GM12878 (cell line): Measurements from ENCODE around the gene TARS3. TPM values are rescaled to one million over a fixed set of nuclear protein-coding genes. Genes with fewer than 3 reads are reported as not detected.

Source experiments
- ATAC-seq: fragments of 200-7000 bp; cut with Tn5 transposase; 3 replicates; pipeline ENCODE4 v1.9.1; 2020; ENCODE audit warnings: mild to moderate bottlenecking, moderate library complexity
- BruUV-seq: library from RNA; stranded (reverse); fragments of 400-500 nt; replicated peaks from 2 replicates; lab custom pipeline; 2021; lab: Mats Ljungman, UMichigan
- CTCF ChIA-PET: fragments of 300-600 bp; sonication (Branson Sonifier 250); formaldehyde crosslinking; extraction: SDS; loops from one replicate; lab custom pipeline; 2021; ENCODE audit warnings: inconsistent platforms; lab: Yijun Ruan, JAX
- POLR2A ChIA-PET: fragments of 350-600 bp; formaldehyde crosslinking; extraction: SDS; loops from one replicate; lab custom pipeline; 2021; ENCODE audit warnings: inconsistent platforms; lab: Charles Lee
- RAD21 ChIA-PET: fragments of 300-600 bp; sonication (Branson Sonifier 250); formaldehyde crosslinking; loops from one replicate; lab custom pipeline; 2023; ENCODE audit warnings: antibody characterized with exemption; ENCODE audit not compliant: unreplicated experiment; lab: Charles Lee
- SMC1A ChIA-PET: fragments of 300-600 bp; sonication (Branson Sonifier 250); formaldehyde crosslinking; loops from one replicate; lab custom pipeline; 2023; ENCODE audit not compliant: unreplicated experiment, uncharacterized antibody; lab: Charles Lee
- DNase-seq: peaks from one replicate; pipeline ENCODE4 v3.0.0-alpha.2; 2011; ENCODE audit warnings: low read depth, low spot score
- FAIRE-seq: peaks from 3 replicates; lab custom pipeline; 2011; peaks lifted over from hg19 to GRCh38; lab: Jason Lieb, UNC
- H2AFZ ChIP-seq: 2 replicates; pipeline ENCODE4 v1.6.0; 2011; ENCODE audit warnings: low read depth, low read length, control low read depth; ENCODE audit not compliant: control insufficient read depth
- H3K27ac ChIP-seq: 2 replicates; pipeline ENCODE4 v1.5.1; 2011; ENCODE audit warnings: control low read depth; ENCODE audit not compliant: control insufficient read depth, insufficient read depth
- H3K27me3 ChIP-seq, 2 experiments: replicated peaks in 1 of 2; 2 replicates each; pipeline versions ENCODE4 v1.6.0 to v1.6.1; 2011; ENCODE audit warnings: low read length in 1 of 2; ENCODE audit not compliant: control insufficient read depth in 2 of 2, insufficient read depth in 2 of 2
- H3K36me3 ChIP-seq, 2 experiments: 2 replicates each; pipeline ENCODE4 v1.5.1; 2011; ENCODE audit warnings: low read length in 1 of 2; ENCODE audit not compliant: control insufficient read depth in 2 of 2, insufficient read depth in 2 of 2
- H3K4me1 ChIP-seq: 2 replicates; pipeline ENCODE4 v1.6.1; 2011; ENCODE audit warnings: mild to moderate bottlenecking, low read length, moderate library complexity, mixed read lengths; ENCODE audit not compliant: control insufficient read depth, insufficient read depth
- H3K4me2 ChIP-seq: 2 replicates; pipeline ENCODE4 v1.6.0; 2011; ENCODE audit warnings: control low read depth; ENCODE audit not compliant: control insufficient read depth, insufficient read depth
- H3K4me3 ChIP-seq: fragments of 200-600 bp; sonication (generic); 2 replicates; pipeline ENCODE4 v1.5.1; 2016
- H3K79me2 ChIP-seq: 2 replicates; pipeline ENCODE4 v1.6.0; 2011; ENCODE audit warnings: low read length; ENCODE audit not compliant: control insufficient read depth, insufficient read depth
- H3K9ac ChIP-seq: 2 replicates; pipeline ENCODE4 v1.8.0; 2011; ENCODE audit warnings: low read length, control low read depth, mixed read lengths; ENCODE audit not compliant: control insufficient read depth, insufficient read depth
- H3K9me3 ChIP-seq: replicated peaks from 3 replicates; pipeline ENCODE4 v1.5.1; 2011; ENCODE audit warnings: mild to moderate bottlenecking, low read length; ENCODE audit not compliant: control insufficient read depth, insufficient read depth
- H4K20me1 ChIP-seq: 2 replicates; pipeline ENCODE4 v1.6.0; 2011; ENCODE audit not compliant: control insufficient read depth, insufficient read depth
- CHD1 ChIP-seq: IDR thresholded peaks from 2 replicates; pipeline ENCODE4 v1.6.1; 2012; ENCODE audit warnings: low read depth, low read length, improper control_type of control experiment
- E2F4 ChIP-seq: IDR thresholded peaks from 2 replicates; pipeline ENCODE4 v1.6.1; 2012; ENCODE audit warnings: low read depth, low read length, improper control_type of control experiment
- FOXK2 ChIP-seq: fragments of 450-650 bp; IDR thresholded peaks from 2 replicates; pipeline ENCODE4 v1.6.1; 2017; ENCODE audit warnings: mild to moderate bottlenecking, moderate library complexity
- JUND ChIP-seq: IDR thresholded peaks from 2 replicates; pipeline ENCODE4 v1.6.1; 2012; ENCODE audit warnings: low read depth, mild to moderate bottlenecking, low read length, improper control_type of control experiment, moderate library complexity
- KAT2A ChIP-seq: conservative IDR thresholded peaks from 2 replicates; pipeline ENCODE4 v1.6.1; 2011; ENCODE audit warnings: low read depth, low read length; ENCODE audit not compliant: control insufficient read depth
- NFXL1 ChIP-seq: fragments of 450-650 bp; IDR thresholded peaks from 2 replicates; pipeline ENCODE4 v1.6.1; 2017; ENCODE audit warnings: antibody characterized with exemption, mild to moderate bottlenecking, borderline replicate concordance
- NR2F1 ChIP-seq: fragments of 450-650 bp; conservative IDR thresholded peaks from 2 replicates; pipeline ENCODE4 v1.6.1; 2017; ENCODE audit warnings: mild to moderate bottlenecking
- RUNX3 ChIP-seq: IDR thresholded peaks from 2 replicates; pipeline ENCODE4 v1.6.1; 2012; ENCODE audit warnings: low read length, inconsistent platforms
- WRNIP1 ChIP-seq: IDR thresholded peaks from 2 replicates; pipeline ENCODE4 v1.6.1; 2011; ENCODE audit warnings: low read depth, low read length, improper control_type of control experiment, borderline replicate concordance
- ZNF622 ChIP-seq: fragments of 450-650 bp; IDR thresholded peaks from 2 replicates; pipeline ENCODE4 v1.6.1; 2017; ENCODE audit warnings: mild to moderate bottlenecking, inconsistent platforms
- WGBS: methylation state at CpG from one replicate; pipeline ENCODE4 v1.1.6; 2016; ENCODE audit warnings: low lambda C conversion rate; ENCODE audit not compliant: insufficient replicate concordance, insufficient coverage; ENCODE audit errors: missing lambda C conversion rate; 5-methylcytosine and 5-hydroxymethylcytosine counted together
- in situ Hi-C: fragments of 300-500 bp; cut with MboI; formaldehyde crosslinking; loops from 9 replicates; pipeline ENCODE4 v1.14.3; 2018; ENCODE audit warnings: mixed read lengths
- intact Hi-C: fragments of 100-400 bp; cut with micrococcal nuclease; formaldehyde crosslinking; loops from one replicate; pipeline ENCODE4 v1.14.2; 2022; ENCODE audit not compliant: unreplicated experiment
- polyA plus RNA-seq, 11 experiments: library from polyadenylated mRNA; depleted of rRNA in 4 of 11; unstranded in 6 of 11; stranded (reverse) in 5 of 11; fragments of >200 nt; fragmentation: Nextera tagmentation in 4 of 11; fragmentation: Illumina TruSeq in 1 of 11; extraction: Ambion mirVana in 4 of 11; extraction: Trizol in 1 of 11; gene quantifications; 1 replicate in 1 of 11; 2 replicates in 10 of 11; pipeline versions ENCODE4 v1.2.1 to v1.2.3, GENCODE V29; 2011 to 2016; ENCODE audit warnings: inconsistent platforms in 2 of 11, missing spikeins in 2 of 11, low read depth in 1 of 11
- total RNA-seq, 4 experiments: library from RNA; depleted of rRNA in 3 of 4; stranded (reverse); fragments of >200 nt in 3 of 4; fragmentation: Illumina TruSeq in 1 of 4; extraction: Trizol in 1 of 4; gene quantifications; 2 replicates each; pipeline versions ENCODE4 v1.2.1 to v1.2.3, GENCODE V29; 2013 to 2021

Gene TARS3
- total and polyA plus RNA-seq, 10 of the 15 experiments (the other 5 are each of a cell fraction or from before 2014, with no cell fraction given), result 1.4 to 7.8 (median 5.3) TPM

DNA sequence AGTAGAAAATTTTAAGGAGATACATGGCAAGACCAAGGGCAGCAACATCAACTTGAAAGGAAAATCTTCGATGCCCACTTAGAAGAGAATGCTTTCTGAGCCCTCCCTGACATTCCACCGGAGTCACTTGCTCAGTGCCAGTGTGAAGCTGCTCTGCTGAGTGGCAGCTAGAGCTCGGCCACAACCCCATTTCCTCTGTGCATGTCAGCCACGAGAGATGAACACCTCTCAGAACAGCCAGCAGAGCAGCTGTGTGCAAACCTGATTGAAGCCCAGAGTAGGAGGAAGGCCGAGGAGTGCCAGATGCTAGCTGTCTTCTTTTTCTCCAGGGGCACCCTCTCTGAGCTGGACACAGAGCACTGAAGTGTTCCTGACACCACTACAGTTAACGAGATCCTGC, 12.2 kb downstream of the TARS3 start:
- ATAC-seq, result no peak
- TF ChIP-seq NFXL1, result no peak
- no peak for TF ChIP-seq E2F4
- no peak for TF ChIP-seq FOXK2
- no peak for TF ChIP-seq WRNIP1
- no peak for TF ChIP-seq KAT2A
- TF ChIP-seq ZNF622, result no peak
- TF ChIP-seq NR2F1, result no peak
- TF ChIP-seq JUND, result no peak
- TF ChIP-seq CHD1, result no peak
- no peak for TF ChIP-seq RUNX3
- TF ChIP-seq, all 136 proteins: peak for 0
- FAIRE-seq (no peak), DNase-seq (no peak)
- no peaks in the 10 kb centered on the region for H3K27me3 ChIP-seq
- H3K4me3 ChIP-seq, result no peak overlapping the region
- SMC1A ChIA-PET, result interaction anchor here (1.6 kb wide), 1 partner anchor 11 kb away, joined by 6 read pairs; no protein-coding TSS in a partner anchor
- POLR2A ChIA-PET, result interaction anchor here (1.3 kb wide), 1 partner anchor 11 kb away, joined by 9 read pairs; no protein-coding TSS in a partner anchor
- H2AFZ ChIP-seq, result no peak overlapping the region
- intact Hi-C loops, result no loop called here
- in situ Hi-C loops, result no loop called here
- H3K4me1 ChIP-seq, result no peaks in the 10 kb centered on the region
- H3K9me3 ChIP-seq, result no peaks in the 10 kb centered on the region
- RAD21 ChIA-PET, result no interaction called here
- H3K9ac ChIP-seq, result no peak overlapping the region
- CTCF ChIA-PET, result interaction anchor here (1.3 to 1.6 kb wide), 2 partner anchors 9 to 11 kb away, joined by 5 to 6 read pairs; no protein-coding TSS in a partner anchor
- WGBS, result 81% methylated on average over 6 of the region's 6 CpGs
- no peaks in the 10 kb centered on the region for H3K79me2 ChIP-seq
- no peak overlapping the region for H3K27ac ChIP-seq
- no TSS peak for BruUV-seq
- no peak overlapping the region for H3K4me2 ChIP-seq
- H4K20me1 ChIP-seq, result no peaks in the 10 kb centered on the region
- H3K36me3 ChIP-seq, result peaks cover 0 to 9% of the 10 kb centered on the region in 2 experiments; a peak in 1 of 4 replicates
